WI38 (cell line): Measurements from ENCODE around the gene HNRNPUL1.

Source experiments
- H3K4me3 ChIP-seq: 2 replicates; pipeline ENCODE4 v1.5.1; 2011; ENCODE audit warnings: low read depth, mild to moderate bottlenecking, control low read depth, low read length
- CTCF ChIP-seq: IDR thresholded peaks from 2 replicates; pipeline ENCODE4 v1.5.1; 2012; ENCODE audit warnings: low read depth, mild to moderate bottlenecking, control low read depth, low read length

Gene HNRNPUL1

GRCh38 chr19:41324231-41324702 is 60.1 kb downstream of the HNRNPUL1 start:
- TF ChIP-seq CTCF, result no peak
- H3K4me3 ChIP-seq, result no peak overlapping the region

- H3K4me3 ChIP-seq, result no peak overlapping the region
These were observed 60.9 kb downstream of the HNRNPUL1 start for GRCh38 chr19:41324921-41325639.

GRCh38 chr19:41325640-41325946 is 61.4 kb downstream of the HNRNPUL1 start:
- 0 out of 2 replicates have a peak overlapping the region, but pooled peaks have one; percentile 17 for H3K4me3 ChIP-seq
- TF ChIP-seq CTCF, result no peak

More at GRCh38 chr19:41324921-41325639, 60.9 kb downstream of the HNRNPUL1 start:
- no peak for TF ChIP-seq CTCF

GRCh38 chr19:41325947-41326706 is 62.0 kb downstream of the HNRNPUL1 start:
- no peak for TF ChIP-seq CTCF
- H3K4me3 ChIP-seq, result 0 out of 2 replicates have a peak overlapping the region, but pooled peaks have one; percentile 17

GRCh38 chr19:41327076-41327575 is 63.0 kb downstream of the HNRNPUL1 start:
- H3K4me3 ChIP-seq, result no peak overlapping the region
- TF ChIP-seq CTCF, result no peak

GRCh38 chr19:41327576-41328156 is 63.5 kb downstream of the HNRNPUL1 start:
- no peak for TF ChIP-seq CTCF
- no peak overlapping the region for H3K4me3 ChIP-seq
